Mesenchymal stem cell (in vitro differentiated cells and primary cell): ENCODE data around the gene NR1I3. TPM values are rescaled to one million over a fixed set of nuclear protein-coding genes. Genes with fewer than 3 reads are reported as not detected.

Source experiments
- DNase-seq: peaks from one replicate; pipeline ENCODE4 v3.0.0-alpha.2; 2013
- H2AFZ ChIP-seq: one replicate; pipeline ENCODE4 v1.6.1; 2013; ENCODE audit warnings: low read depth, mild to moderate bottlenecking, control low read depth, inconsistent platforms, low read length, moderate library complexity
- H2AK5ac ChIP-seq: 2 replicates; pipeline ENCODE4 v1.6.1; 2013; ENCODE audit warnings: low read length, moderate library complexity, mild to moderate bottlenecking, inconsistent platforms; ENCODE audit not compliant: severe bottlenecking
- H2BK120ac ChIP-seq: one replicate; pipeline ENCODE4 v1.6.1; 2013; ENCODE audit warnings: low read depth, mild to moderate bottlenecking, inconsistent platforms, low read length, moderate library complexity
- H2BK12ac ChIP-seq, 2 experiments: one replicate each; pipeline ENCODE4 v1.6.1; 2013; ENCODE audit warnings: inconsistent platforms in 2 of 2, low read length in 2 of 2, mild to moderate bottlenecking in 2 of 2, moderate library complexity in 2 of 2, control low read depth in 1 of 2
- H2BK15ac ChIP-seq: one replicate; pipeline ENCODE4 v1.6.1; 2013; ENCODE audit warnings: mild to moderate bottlenecking, low read depth, inconsistent platforms; ENCODE audit not compliant: poor library complexity, severe bottlenecking
- H2BK5ac ChIP-seq: 2 replicates; pipeline ENCODE4 v1.6.1; 2013; ENCODE audit warnings: low read depth, mild to moderate bottlenecking, low read length, control low read depth, inconsistent platforms; ENCODE audit not compliant: poor library complexity, severe bottlenecking
- H3K14ac ChIP-seq, 2 experiments: one replicate each; pipeline ENCODE4 v1.6.1; 2013; ENCODE audit warnings: inconsistent platforms in 2 of 2, low read length in 2 of 2, control low read depth in 1 of 2, mild to moderate bottlenecking in 1 of 2, moderate library complexity in 1 of 2
- H3K18ac ChIP-seq, 2 experiments: one replicate each; pipeline ENCODE4 v1.6.1; 2013; ENCODE audit warnings: inconsistent platforms in 2 of 2, low read length in 2 of 2, control low read depth in 1 of 2, low read depth in 1 of 2, mild to moderate bottlenecking in 1 of 2
- H3K23ac ChIP-seq, 2 experiments: one replicate each; pipeline ENCODE4 v1.6.1; 2013; ENCODE audit warnings: inconsistent platforms in 2 of 2, low read length in 2 of 2, mild to moderate bottlenecking in 2 of 2, moderate library complexity in 2 of 2, control low read depth in 1 of 2
- H3K27ac ChIP-seq: 2 replicates; pipeline ENCODE4 v1.5.1; 2013; ENCODE audit warnings: mild to moderate bottlenecking, moderate library complexity, low read length, control low read depth, inconsistent platforms; ENCODE audit not compliant: poor library complexity, severe bottlenecking
- H3K27me3 ChIP-seq, 2 experiments: 2 replicates each; pipeline versions ENCODE4 v1.6.1 to v1.7.0; 2013; ENCODE audit warnings: low read length in 2 of 2, mild to moderate bottlenecking in 2 of 2, moderate library complexity in 2 of 2, control low read depth in 1 of 2, inconsistent platforms in 1 of 2; ENCODE audit not compliant: control insufficient read depth in 1 of 2, insufficient read depth in 1 of 2
- H3K36me3 ChIP-seq, 2 experiments: 2 replicates each; pipeline versions ENCODE4 v1.6.1 to v1.7.0; 2013; ENCODE audit warnings: low read length in 2 of 2, control low read depth in 1 of 2, inconsistent platforms in 1 of 2, low read depth in 1 of 2, mild to moderate bottlenecking in 1 of 2; ENCODE audit not compliant: insufficient read depth in 2 of 2, control insufficient read depth in 1 of 2
- H3K4ac ChIP-seq, 2 experiments: one replicate each; pipeline ENCODE4 v1.6.1; 2013; ENCODE audit warnings: inconsistent platforms in 2 of 2, low read length in 2 of 2, mild to moderate bottlenecking in 2 of 2, moderate library complexity in 2 of 2, control low read depth in 1 of 2, low read depth in 1 of 2
- H3K4me1 ChIP-seq: 2 replicates; pipeline ENCODE4 v1.6.1; 2013; ENCODE audit warnings: low read depth, low read length, control low read depth; ENCODE audit not compliant: control insufficient read depth, insufficient read depth
- H3K4me2 ChIP-seq: 2 replicates; pipeline ENCODE4 v1.6.1; 2013; ENCODE audit warnings: low read length, mild to moderate bottlenecking, inconsistent platforms; ENCODE audit not compliant: poor library complexity, severe bottlenecking
- H3K4me3 ChIP-seq, 2 experiments: 2 replicates each; pipeline versions ENCODE4 v1.5.1 to v1.7.0; 2013; ENCODE audit warnings: low read length in 2 of 2, mild to moderate bottlenecking in 2 of 2, control low read depth in 1 of 2, low read depth in 1 of 2; ENCODE audit not compliant: insufficient read depth in 1 of 2
- H3K79me1 ChIP-seq: replicated peaks from 2 replicates; pipeline ENCODE4 v1.6.1; 2013; ENCODE audit warnings: mild to moderate bottlenecking, control low read depth, low read length, inconsistent platforms; ENCODE audit not compliant: poor library complexity, severe bottlenecking
- H3K9ac ChIP-seq: 2 replicates; pipeline ENCODE4 v1.7.0; 2013; ENCODE audit warnings: mild to moderate bottlenecking, low read length, moderate library complexity
- H3K9me3 ChIP-seq: 2 replicates; pipeline ENCODE4 v1.7.0; 2013; ENCODE audit warnings: mild to moderate bottlenecking, low read length; ENCODE audit not compliant: control insufficient read depth
- H4K8ac ChIP-seq: one replicate; pipeline ENCODE4 v1.6.1; 2013; ENCODE audit warnings: inconsistent platforms, mild to moderate bottlenecking, low read length, moderate library complexity
- H4K91ac ChIP-seq: one replicate; pipeline ENCODE4 v1.6.1; 2013; ENCODE audit warnings: mild to moderate bottlenecking, low read length, inconsistent platforms
- WGBS: methylation state at CpG from one replicate; pipeline ENCODE4 v1.1.7; 2013; ENCODE audit warnings: mixed read lengths; 5-methylcytosine and 5-hydroxymethylcytosine counted together
- polyA plus RNA-seq, 2 experiments: library from polyadenylated mRNA; stranded (reverse); fragments of 200-250 nt; gene quantifications; one replicate each; pipeline ENCODE4 v1.2.3, GENCODE V29; 2013

Gene NR1I3, protein sequence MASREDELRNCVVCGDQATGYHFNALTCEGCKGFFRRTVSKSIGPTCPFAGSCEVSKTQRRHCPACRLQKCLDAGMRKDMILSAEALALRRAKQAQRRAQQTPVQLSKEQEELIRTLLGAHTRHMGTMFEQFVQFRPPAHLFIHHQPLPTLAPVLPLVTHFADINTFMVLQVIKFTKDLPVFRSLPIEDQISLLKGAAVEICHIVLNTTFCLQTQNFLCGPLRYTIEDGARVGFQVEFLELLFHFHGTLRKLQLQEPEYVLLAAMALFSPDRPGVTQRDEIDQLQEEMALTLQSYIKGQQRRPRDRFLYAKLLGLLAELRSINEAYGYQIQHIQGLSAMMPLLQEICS
- polyA plus RNA-seq (2013, experiment 1 of 2) = not detected
- polyA plus RNA-seq (2013, experiment 2 of 2) = not detected

DNA sequence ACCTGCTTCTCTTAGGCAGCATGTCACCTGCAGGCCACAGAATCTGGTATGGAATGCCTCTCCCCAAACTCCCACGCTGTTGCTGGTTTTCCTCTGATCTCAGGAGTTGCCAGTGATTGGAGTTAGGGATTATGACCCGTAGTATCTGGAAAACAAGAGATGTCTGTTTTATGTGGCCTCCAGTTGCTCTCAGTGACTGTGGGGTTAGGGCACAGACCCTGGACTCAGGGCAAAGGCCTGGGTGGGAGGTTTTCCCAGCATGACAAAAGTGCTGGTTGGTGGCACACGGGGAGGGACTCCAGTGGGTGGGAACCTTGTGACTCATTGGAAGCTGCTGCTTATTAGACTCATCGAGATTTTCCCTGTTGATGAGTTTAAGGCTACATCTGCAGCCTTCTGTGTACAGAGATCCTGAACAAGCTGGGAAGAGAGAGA is at the start of gene NR1I3:
Gene NR1I3, minus strand, starts transcription at position 165 of the 435 bp plus-strand sequence. CDS start 1,638 bp downstream, outside the sequence.
- Histone ChIP-seq H3K36me3 (no peaks in the 10 kb centered on the region), H3K27me3 (peaks cover 5 to 16% of the 10 kb centered on the region in 2 experiments), H4K8ac (no peak within 1 kb of the TSS), H2BK12ac (no peak within 1 kb of the TSS), H2BK15ac (no peak within 1 kb of the TSS), H3K27ac (no peak within 1 kb of the TSS), H3K23ac (no peak within 1 kb of the TSS), H3K4me2 (no peak within 1 kb of the TSS), H2AK5ac (no peak within 1 kb of the TSS), H3K18ac (no peak within 1 kb of the TSS), H3K4me3 (no peak within 1 kb of the TSS), H2AFZ (no peak within 1 kb of the TSS), H3K4ac (no peak within 1 kb of the TSS), H2BK120ac (no peak within 1 kb of the TSS), H2BK5ac (no peak within 1 kb of the TSS), H3K4me1 (no peaks in the 10 kb centered on the region), H3K9me3 (no peaks in the 10 kb centered on the region), H3K9ac (no peak within 1 kb of the TSS), H3K79me1 (no peaks in the 10 kb centered on the region), H4K91ac (no peak within 1 kb of the TSS), H3K14ac (no peak within 1 kb of the TSS)
- 64% methylated on average over 4 of the region's 4 CpGs for WGBS
- DNase-seq = no peak

DNA sequence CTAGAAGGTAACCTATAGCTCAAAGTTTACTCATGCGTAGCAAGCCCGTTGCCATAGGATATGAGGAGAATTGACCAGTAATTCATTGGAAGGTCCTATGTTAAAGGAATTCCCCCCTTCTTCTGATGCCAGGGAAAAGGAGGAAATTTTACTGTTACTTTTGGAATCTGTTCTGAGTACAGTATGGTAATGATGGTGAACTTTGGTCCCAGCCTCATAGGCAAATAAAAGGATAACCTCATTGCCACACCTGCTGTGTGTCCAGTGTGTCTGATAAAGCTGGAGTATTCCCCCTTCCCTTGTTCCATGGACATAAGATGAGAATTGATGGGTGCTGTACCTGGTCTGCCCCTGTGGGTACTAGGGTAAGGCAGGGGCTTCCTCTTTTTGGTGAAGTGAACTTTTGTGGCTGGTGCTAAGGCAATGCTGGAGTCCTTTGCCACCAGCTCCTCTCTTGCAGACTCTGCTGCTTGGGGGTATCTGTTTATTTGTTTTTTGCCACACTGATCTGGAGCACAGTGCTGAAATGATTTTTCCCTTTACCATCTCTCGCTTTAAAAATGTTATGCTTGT is 49.6 kb upstream of the NR1I3 start:
- no peak overlapping the region for H3K4ac ChIP-seq
- no peak overlapping the region for H2BK15ac ChIP-seq
- no peak overlapping the region for H3K4me3 ChIP-seq
- H3K14ac ChIP-seq = no peak overlapping the region
- no peak overlapping the region for H2BK5ac ChIP-seq
- no peak overlapping the region for H3K23ac ChIP-seq
- H2AFZ ChIP-seq = no peak overlapping the region
- peaks cover 27 to 47% of the 10 kb centered on the region in 2 experiments for H3K27me3 ChIP-seq
- H3K36me3 ChIP-seq = no peaks in the 10 kb centered on the region
- no peak overlapping the region for H3K27ac ChIP-seq
- H3K9me3 ChIP-seq = no peaks in the 10 kb centered on the region
- no peak overlapping the region for H4K8ac ChIP-seq
- H4K91ac ChIP-seq = no peak overlapping the region
- peaks cover 2% of the 10 kb centered on the region for H3K4me1 ChIP-seq
- no peak overlapping the region for H2BK120ac ChIP-seq
- no peak overlapping the region for H3K4me2 ChIP-seq
- no peak overlapping the region for H3K9ac ChIP-seq
- WGBS = 100% methylated on average over 2 of the region's 3 CpGs
- H2AK5ac ChIP-seq = no peak overlapping the region
- H3K79me1 ChIP-seq = no peaks in the 10 kb centered on the region
- no peak overlapping the region for H3K18ac ChIP-seq
- no peak for DNase-seq
- no peak overlapping the region for H2BK12ac ChIP-seq

DNA sequence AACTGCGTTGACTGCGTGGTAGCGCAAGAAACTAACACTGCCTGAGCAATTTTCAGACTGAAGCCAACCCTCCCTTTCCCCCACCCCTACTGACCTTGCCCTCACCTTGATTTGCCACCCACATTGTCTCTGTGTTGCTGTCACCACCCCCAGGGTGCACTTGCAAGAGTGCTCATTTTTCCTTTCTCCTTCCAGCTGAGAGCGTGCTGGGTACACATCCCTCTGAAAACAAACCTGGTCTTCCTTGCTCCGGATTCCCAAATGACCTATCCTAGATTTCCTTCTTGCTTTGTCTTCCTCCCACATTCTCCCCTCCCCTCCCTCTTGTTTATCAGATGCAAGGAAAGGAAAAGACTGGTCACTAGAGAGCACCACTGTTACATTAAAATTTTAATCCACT is 47.5 kb upstream of the NR1I3 start:
- DNase-seq = no peak
- Histone ChIP-seq H3K4ac (no peak overlapping the region), H3K4me2 (no peak overlapping the region), H3K9ac (no peak overlapping the region), H3K4me1 (peaks cover 2% of the 10 kb centered on the region), H2BK5ac (no peak overlapping the region), H2AFZ (no peak overlapping the region), H3K14ac (no peak overlapping the region), H3K9me3 (no peaks in the 10 kb centered on the region), H3K36me3 (no peaks in the 10 kb centered on the region), H2BK15ac (no peak overlapping the region), H4K8ac (no peak overlapping the region), H3K27ac (no peak overlapping the region), H3K79me1 (no peaks in the 10 kb centered on the region), H3K27me3 (peaks cover 27 to 48% of the 10 kb centered on the region in 2 experiments), H2BK120ac (no peak overlapping the region), H2BK12ac (no peak overlapping the region), H4K91ac (no peak overlapping the region), H3K4me3 (no peak overlapping the region), H3K18ac (no peak overlapping the region), H2AK5ac (no peak overlapping the region), H3K23ac (peak overlapping the region in 1 of 2 experiments; percentile 14)
- WGBS = 42% methylated on average over 5 of the region's 5 CpGs

DNA sequence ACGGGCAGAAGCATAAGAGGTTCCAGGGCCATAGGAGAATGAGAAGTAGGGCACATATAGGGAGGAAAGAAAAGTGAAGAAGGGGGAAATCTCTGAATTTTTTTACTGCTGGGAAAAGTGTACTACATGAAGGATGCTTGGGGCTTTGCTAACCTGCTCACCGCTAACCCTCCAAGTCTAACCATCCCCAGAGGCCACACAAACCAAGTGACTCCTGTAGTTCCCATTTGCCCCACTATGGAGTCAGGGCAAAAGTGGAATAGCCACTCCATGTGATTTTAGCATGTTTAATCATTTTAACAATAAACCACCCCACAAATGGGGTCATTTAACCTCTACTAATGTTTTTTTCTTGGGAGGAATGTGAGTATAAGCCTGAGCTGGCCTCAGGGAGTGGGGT is 47.1 kb upstream of the NR1I3 start:
- no peak overlapping the region for H3K27ac ChIP-seq
- no peak overlapping the region for H3K4me2 ChIP-seq
- H2BK5ac ChIP-seq = no peak overlapping the region
- no peak overlapping the region for H3K14ac ChIP-seq
- H2BK12ac ChIP-seq = no peak overlapping the region
- H3K79me1 ChIP-seq = no peaks in the 10 kb centered on the region
- no peak overlapping the region for H2BK15ac ChIP-seq
- H2AFZ ChIP-seq = no peak overlapping the region
- H3K9me3 ChIP-seq = no peaks in the 10 kb centered on the region
- H3K36me3 ChIP-seq = no peaks in the 10 kb centered on the region
- H3K4me3 ChIP-seq = no peak overlapping the region
- peaks cover 2% of the 10 kb centered on the region for H3K4me1 ChIP-seq
- DNase-seq = no peak
- H3K9ac ChIP-seq = no peak overlapping the region
- H2BK120ac ChIP-seq = no peak overlapping the region
- no peak overlapping the region for H3K4ac ChIP-seq
- H3K18ac ChIP-seq = no peak overlapping the region
- H3K23ac ChIP-seq = no peak overlapping the region
- H4K91ac ChIP-seq = no peak overlapping the region
- no peak overlapping the region for H4K8ac ChIP-seq
- WGBS = 100% methylated on average over 1 of the region's 2 CpGs
- H2AK5ac ChIP-seq = no peak overlapping the region
- H3K27me3 ChIP-seq = peaks cover 27 to 50% of the 10 kb centered on the region in 2 experiments
